ENCODE measurements around the gene RFTN1. TPM values are rescaled to one million over a fixed set of nuclear protein-coding genes. Genes with fewer than 3 reads are reported as not detected.

Gene RFTN1
- total and polyA plus RNA-seq, 8 donors: 1.9 to 14.0 (median 2.9) TPM

GRCh38 chr3:16370503-16370871, 143.0 kb downstream of the RFTN1 start:
- intact Hi-C loops (cut with DNase I): no loop called here
- no peak overlapping the region for H3K27ac ChIP-seq
- DNase-seq: no peak
- ATAC-seq: no peak
- no peak overlapping the region for H3K4me3 ChIP-seq
- no peaks in the 10 kb centered on the region for H3K4me1 ChIP-seq
- H3K27me3 ChIP-seq: no peaks in the 10 kb centered on the region
- no peaks in the 10 kb centered on the region for H3K36me3 ChIP-seq
- no peak for TF ChIP-seq CTCF (IDR thresholded peaks at IDR 0.05)
- no peak for FAIRE-seq
- WGBS, 2 donors: 49 to 53% methylated on average over 2 of the region's 2 CpGs
- H3K9me3 ChIP-seq: no peaks in the 10 kb centered on the region

- Histone ChIP-seq H3K4me1 (no peaks in the 10 kb centered on the region), H3K27ac (no peak overlapping the region), H3K4me3 (no peak overlapping the region), H3K9me3 (no peaks in the 10 kb centered on the region), H3K36me3 (no peaks in the 10 kb centered on the region), H3K27me3 (no peaks in the 10 kb centered on the region)
- intact Hi-C loops (cut with DNase I): no loop called here
- TF ChIP-seq CTCF (IDR thresholded peaks at IDR 0.05): no peak
- DNase-seq (no peak), FAIRE-seq (no peak), ATAC-seq (no peak)
- 77 to 78% methylated on average over 8 of the region's 8 CpGs for WGBS, 2 donors
Observed at GRCh38 chr3:16369885-16370284, 143.6 kb downstream of the RFTN1 start.

GRCh38 chr3:16369276-16369675, 144.2 kb downstream of the RFTN1 start:
- no peak for TF ChIP-seq CTCF (IDR thresholded peaks at IDR 0.05)
- H3K4me1 ChIP-seq: no peaks in the 10 kb centered on the region
- no peaks in the 10 kb centered on the region for H3K9me3 ChIP-seq
- ATAC-seq (no peak), DNase-seq (no peak), FAIRE-seq (no peak)
- no peak overlapping the region for H3K4me3 ChIP-seq
- H3K27ac ChIP-seq: no peak overlapping the region
- no peaks in the 10 kb centered on the region for H3K36me3 ChIP-seq
- 76 to 83% methylated on average over 5 of the region's 5 CpGs for WGBS, 2 donors
- H3K27me3 ChIP-seq: no peaks in the 10 kb centered on the region
- intact Hi-C loops (cut with DNase I): no loop called here

- WGBS, 2 donors: 60 to 64% methylated on average over 5 of the region's 5 CpGs
- Histone ChIP-seq H3K4me1 (no peaks in the 10 kb centered on the region), H3K9me3 (no peaks in the 10 kb centered on the region), H3K36me3 (no peaks in the 10 kb centered on the region), H3K27me3 (no peaks in the 10 kb centered on the region), H3K4me3 (no peak overlapping the region), H3K27ac (no peak overlapping the region)
- no peak for FAIRE-seq
- intact Hi-C loops (cut with DNase I): no loop called here
- ATAC-seq: no peak
- no peak for TF ChIP-seq CTCF (IDR thresholded peaks at IDR 0.05)
- DNase-seq: no peak
Observed at GRCh38 chr3:16366581-16366980, 146.9 kb downstream of the RFTN1 start.

- no peaks in the 10 kb centered on the region for H3K9me3 ChIP-seq
- 75 to 89% methylated on average over 6 of the region's 6 CpGs for WGBS, 2 donors
- no peaks in the 10 kb centered on the region for H3K4me1 ChIP-seq
- H3K36me3 ChIP-seq: no peaks in the 10 kb centered on the region
- no peak for TF ChIP-seq CTCF (IDR thresholded peaks at IDR 0.05)
- no peak overlapping the region for H3K27ac ChIP-seq
- no peaks in the 10 kb centered on the region for H3K27me3 ChIP-seq
- DNase-seq (no peak), ATAC-seq (no peak), FAIRE-seq (no peak)
- intact Hi-C loops (cut with DNase I): no loop called here
- no peak overlapping the region for H3K4me3 ChIP-seq
Observed at GRCh38 chr3:16365491-16366128, 147.9 kb downstream of the RFTN1 start.

Measured in pancreas (tissue), 10 donors.